BJ (cell line): Measurements from ENCODE around the gene ADSS1. TPM values are rescaled to one million over a fixed set of nuclear protein-coding genes. Genes with fewer than 3 reads are reported as not detected.
A peak's percentile ranks its signal among the peaks of the same experiment; 100 is the strongest.

Experiments used
- CTCF ChIA-PET: fragments of 350-600 bp; formaldehyde crosslinking; extraction: SDS; loops from one replicate; lab custom pipeline; 2021; ENCODE audit warnings: antibody characterized with exemption, inconsistent platforms; lab: Yijun Ruan, JAX
- POLR2A ChIA-PET: fragments of 300-600 bp; sonication (Branson Sonifier 250); formaldehyde crosslinking; extraction: SDS; loops from one replicate; lab custom pipeline; 2021; ENCODE audit warnings: antibody characterized with exemption; lab: Charles Lee
- DNase-seq: peaks from one replicate; pipeline ENCODE4 v3.0.0-alpha.2; 2011; ENCODE audit warnings: low read depth
- H3K27me3 ChIP-seq: 2 replicates; pipeline ENCODE4 v1.6.0; 2011; ENCODE audit warnings: low read length; ENCODE audit not compliant: control insufficient read depth, insufficient read depth
- H3K36me3 ChIP-seq: 2 replicates; pipeline ENCODE4 v1.5.1; 2011; ENCODE audit warnings: low read length; ENCODE audit not compliant: control insufficient read depth, insufficient read depth
- H3K4me3 ChIP-seq: 2 replicates; pipeline ENCODE4 v1.5.1; 2011; ENCODE audit warnings: low read depth, mild to moderate bottlenecking, control low read depth, low read length
- CTCF ChIP-seq: IDR thresholded peaks from 2 replicates; pipeline ENCODE4 v1.5.1; 2011; ENCODE audit warnings: low read depth, mild to moderate bottlenecking, control low read depth, inconsistent platforms, low read length, moderate library complexity; ENCODE audit not compliant: insufficient read depth
- polyA plus RNA-seq: library from polyadenylated mRNA; depleted of rRNA; stranded (reverse); fragments of >200 nt; gene quantifications from 2 replicates; pipeline ENCODE4 v1.2.3, GENCODE V29; 2011

Gene ADSS1
- polyA plus RNA-seq, 1 experiment = 4.5 TPM

- TF ChIP-seq CTCF = no peak
- Histone ChIP-seq H3K36me3 (peaks cover 59% of the 10 kb centered on the region), H3K4me3 (no peak overlapping the region), H3K27me3 (no peaks in the 10 kb centered on the region)
- DNase-seq = no peak
- ChIA-PET CTCF (interaction anchor here (0.9 to 2.4 kb wide), 7 partner anchors 10 to 61 kb away, joined by 3 to 12 read pairs (median 4); no protein-coding TSS in a partner anchor), POLR2A (no interaction called here)
Observed at GRCh38 chr14:104707608-104708595, 16.1 kb upstream of the ADSS1 start.

- Histone ChIP-seq H3K27me3 (no peaks in the 10 kb centered on the region), H3K4me3 (no peak overlapping the region), H3K36me3 (peaks cover 59% of the 10 kb centered on the region)
- ChIA-PET POLR2A (no interaction called here), CTCF (interaction anchor here (0.6 to 2.4 kb wide), 25 partner anchors 9 to 74 kb away, joined by 3 to 12 read pairs (median 4); partner anchors contain the start of gene SIVA1)
- DNase-seq = no peak
- peak; percentile 98 for TF ChIP-seq CTCF
Observed at GRCh38 chr14:104708606-104709268, 15.3 kb upstream of the ADSS1 start.

GRCh38 chr14:104709387-104710039 lies 14.5 kb upstream of the ADSS1 start:
- CTCF ChIA-PET = interaction anchor here (0.6 to 2.4 kb wide), 26 partner anchors 9 to 74 kb away, joined by 3 to 12 read pairs (median 4); partner anchors contain the start of gene SIVA1

GRCh38 chr14:104710071-104710735 lies 13.8 kb upstream of the ADSS1 start:
- CTCF ChIA-PET = interaction anchor here (0.9 to 2.3 kb wide), 7 partner anchors 8 to 70 kb away, joined by 3 to 8 read pairs (median 5); partner anchors contain the start of gene SIVA1
- no peak for TF ChIP-seq CTCF
- DNase-seq = no peak
- H3K4me3 ChIP-seq = no peak overlapping the region
- POLR2A ChIA-PET = no interaction called here
- no peaks in the 10 kb centered on the region for H3K27me3 ChIP-seq
- H3K36me3 ChIP-seq = peaks cover 62% of the 10 kb centered on the region

More at GRCh38 chr14:104709387-104710039, 14.5 kb upstream of the ADSS1 start:
- POLR2A ChIA-PET = no interaction called here
- no peak overlapping the region for H3K4me3 ChIP-seq
- peaks cover 60% of the 10 kb centered on the region for H3K36me3 ChIP-seq
- no peak for DNase-seq
- no peaks in the 10 kb centered on the region for H3K27me3 ChIP-seq
- TF ChIP-seq CTCF = no peak
